CD1c-positive myeloid dendritic cell (primary cell): ENCODE data around the gene TMEM39B.
"Not testable (repeated sequence)": the region's sequence is repeated elsewhere in the genome, so short reads cannot be mapped to it uniquely, and the experiment has no call there.

ENCODE experiments used
- DNase-seq: peaks from one replicate; pipeline ENCODE4 v3.0.0-alpha.2; 2016; ENCODE audit errors: extremely low spot score

The TMEM39B gene

DNA sequence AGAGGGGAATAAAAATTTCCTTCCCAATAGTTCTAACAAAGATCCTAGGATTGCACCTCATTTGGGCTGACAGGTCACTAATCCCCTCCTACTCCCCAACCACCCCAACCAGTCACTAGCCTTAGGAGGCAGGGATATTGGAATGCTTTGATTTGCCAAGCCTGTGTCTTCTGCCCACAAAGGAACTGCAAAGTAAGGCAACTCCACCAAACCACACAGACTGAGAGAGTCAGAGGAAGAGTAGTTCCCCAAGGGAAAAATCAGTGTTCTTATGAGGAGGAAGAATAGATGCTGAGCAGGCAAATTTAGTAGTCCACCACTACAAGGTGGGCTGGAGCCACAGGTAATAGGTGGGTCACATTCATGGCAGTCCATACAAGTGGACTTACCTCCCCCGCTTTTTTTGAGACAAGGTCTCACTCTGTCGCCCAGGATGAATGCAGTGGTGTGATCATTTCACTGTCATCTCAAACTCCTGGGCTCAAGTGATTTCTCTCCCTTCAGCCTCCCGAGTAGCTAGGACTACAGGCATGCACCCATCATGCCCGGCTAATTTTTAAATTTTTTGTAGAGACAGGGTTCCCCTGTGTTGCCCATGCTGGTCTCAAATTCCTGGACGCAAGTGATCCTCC, 3.7 kb upstream of the TMEM39B start:
- peak; percentile 16 for DNase-seq

DNA sequence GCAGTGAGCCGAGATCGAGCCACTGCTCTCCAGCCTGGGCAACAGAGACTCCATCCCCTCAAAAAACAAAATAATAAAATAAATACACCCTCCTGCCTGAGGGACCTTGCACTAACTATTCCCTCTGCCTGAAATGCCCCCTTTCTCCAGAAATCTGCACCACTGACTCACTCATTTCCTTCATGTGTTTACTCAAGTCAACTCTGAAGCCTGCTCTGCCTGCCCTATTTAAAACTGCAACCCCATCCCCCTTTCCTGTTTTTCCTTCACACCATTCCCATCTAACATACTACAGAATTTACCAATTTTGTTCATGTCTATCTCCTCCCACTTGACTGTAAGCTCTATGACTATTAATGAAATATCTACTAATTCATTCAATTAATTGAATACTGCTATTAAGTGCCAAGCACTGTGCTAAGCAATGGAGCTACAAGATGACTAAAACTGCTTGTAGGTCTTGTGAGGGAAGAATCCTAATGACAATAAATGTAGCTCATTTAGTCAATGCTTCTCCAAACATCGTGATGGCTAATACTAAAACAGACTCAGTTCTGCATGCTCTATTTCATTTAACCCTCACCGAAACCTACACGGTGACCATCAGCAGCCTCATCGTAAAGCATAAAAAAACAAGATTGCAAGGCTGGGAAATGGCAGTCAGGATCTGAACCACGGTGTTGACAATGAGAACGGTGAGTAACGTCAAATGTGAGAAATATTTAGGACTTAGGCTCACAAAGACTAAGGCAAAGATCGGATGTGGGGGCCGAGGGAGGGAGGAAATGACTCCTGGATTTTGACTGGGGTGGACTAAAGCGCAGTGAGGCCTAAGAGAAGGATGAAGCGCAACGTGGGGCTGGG, 749 bp upstream of the TMEM39B start:
- DNase-seq = no peak

- DNase-seq = no peak
Measured at GRCh38 chr1:32073299-32074229, 825 bp downstream of the TMEM39B start.

- DNase-seq = no peak
Measured at GRCh38 chr1:32074841-32075240, 2.1 kb downstream of the TMEM39B start.

- DNase-seq = no peak
Measured at GRCh38 chr1:32077451-32077850, 4.7 kb downstream of the TMEM39B start.

GRCh38 chr1:32082022-32082421, 9.3 kb downstream of the TMEM39B start:
- DNase-seq = no peak

DNA sequence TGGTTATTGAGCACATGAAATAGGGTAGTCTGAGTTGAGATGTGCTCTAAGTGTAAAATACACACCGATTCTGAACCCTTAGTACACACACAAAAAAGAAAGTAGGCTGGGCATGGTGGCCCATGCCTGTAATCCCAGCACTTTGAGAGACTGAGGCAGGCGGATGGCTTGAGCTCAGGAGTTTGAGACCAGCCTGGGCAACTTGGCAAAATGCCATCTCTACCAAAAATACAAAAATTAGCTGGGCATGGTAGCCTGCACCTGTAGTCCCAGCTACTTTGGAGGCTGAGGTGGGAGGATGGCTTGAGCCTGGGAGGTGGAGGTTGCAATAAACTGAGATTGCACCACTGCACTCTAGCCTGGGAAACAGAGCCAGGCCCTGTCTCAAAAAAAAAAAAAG, 13.6 kb downstream of the TMEM39B start:
- DNase-seq = not testable (repeated sequence)

DNA sequence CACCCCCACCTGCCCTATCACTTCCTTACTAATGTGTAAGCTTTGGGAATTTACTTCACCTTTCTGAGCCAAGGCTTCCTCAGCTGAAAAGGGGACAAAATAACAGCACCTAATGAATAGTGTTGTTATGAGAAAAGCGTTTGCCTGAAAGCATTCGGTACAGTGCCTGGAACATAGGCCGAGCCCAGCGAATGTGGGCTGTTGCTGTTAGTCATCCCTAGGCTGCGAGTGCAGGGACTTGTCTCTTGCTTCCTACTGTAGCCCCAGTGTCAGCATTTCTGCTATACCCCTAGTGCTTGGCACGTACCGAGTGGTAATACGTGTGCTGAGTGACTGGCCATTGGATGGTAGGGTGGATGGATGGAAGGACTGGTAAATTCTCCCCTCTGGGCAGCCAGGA, 18.4 kb downstream of the TMEM39B start:
- no peak for DNase-seq

- no peak for DNase-seq
Measured at GRCh38 chr1:32091591-32091990, 18.9 kb downstream of the TMEM39B start.

- DNase-seq = no peak
Measured at GRCh38 chr1:32094746-32095521, 22.2 kb downstream of the TMEM39B start.

DNA sequence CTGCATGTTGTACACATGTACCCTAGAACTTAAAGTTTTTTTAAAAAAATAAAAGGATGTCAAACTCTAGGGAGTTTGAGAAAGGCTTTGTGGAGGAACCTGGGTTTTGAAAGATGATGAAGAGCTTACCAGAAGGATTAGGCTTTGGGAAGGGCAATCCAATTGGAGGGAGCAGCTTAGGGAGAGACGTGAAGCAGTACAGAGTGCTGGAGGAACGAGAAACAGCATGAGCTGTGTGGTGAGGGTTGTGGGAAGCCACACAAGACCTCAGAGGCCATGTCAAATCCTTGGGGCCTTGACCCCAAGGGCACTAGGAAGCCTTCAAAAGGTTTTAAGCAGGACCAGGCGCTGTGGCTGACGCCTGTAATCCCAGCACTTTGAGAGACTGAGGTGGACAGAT, 26.7 kb downstream of the TMEM39B start:
- no peak for DNase-seq

- DNase-seq = no peak
Measured at GRCh38 chr1:32100359-32100758, 27.6 kb downstream of the TMEM39B start.

- DNase-seq = no peak
Measured at GRCh38 chr1:32100807-32101708, 28.3 kb downstream of the TMEM39B start.

GRCh38 chr1:32104127-32104526, 31.4 kb downstream of the TMEM39B start:
- no peak for DNase-seq

- no peak for DNase-seq
Measured at GRCh38 chr1:32105338-32105737, 32.6 kb downstream of the TMEM39B start.

DNA sequence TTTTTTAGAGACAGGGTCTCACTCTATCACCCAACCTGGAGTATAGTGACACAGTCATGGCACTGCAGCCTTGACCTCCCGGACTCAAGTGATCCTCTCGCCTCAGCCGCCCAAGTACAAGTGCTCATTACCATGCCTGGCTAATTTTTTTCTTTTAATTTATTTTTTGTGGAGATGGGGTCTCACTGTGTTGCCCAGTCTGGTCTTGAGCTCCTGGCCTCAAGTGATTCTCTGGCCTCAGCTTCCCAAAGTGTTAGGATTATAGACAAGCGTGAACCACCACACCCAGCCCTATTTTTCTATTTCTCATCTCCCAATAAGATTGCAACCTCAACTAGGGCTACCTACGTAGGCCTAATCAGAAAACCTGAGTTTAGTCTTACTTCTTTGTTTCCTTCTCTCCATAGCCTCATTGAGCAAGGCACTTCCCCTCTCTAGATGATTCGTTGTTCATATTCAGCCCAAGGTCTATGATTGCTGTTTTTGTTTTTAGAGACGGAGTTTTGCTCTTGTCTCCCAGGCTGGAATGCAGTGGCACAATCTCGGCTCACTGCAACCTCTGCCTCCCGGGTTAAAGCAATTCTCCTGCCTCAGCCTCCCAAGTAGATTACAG, 34.0 kb downstream of the TMEM39B start:
- DNase-seq = peak; percentile 24

GRCh38 chr1:32107742-32108661, 35.3 kb downstream of the TMEM39B start, which contains the start of gene KPNA6:
TSS of gene KPNA6 (plus strand) at chr1:32108056. CDS start at chr1:32108131, 75 bp downstream.
- peak; percentile 95 for DNase-seq

GRCh38 chr1:32111040-32111623, 38.4 kb downstream of the TMEM39B start:
- no peak for DNase-seq
